Kidney (tissue), 14 donors: ENCODE data around the gene WDR73. TPM values are rescaled to one million over a fixed set of nuclear protein-coding genes. Genes with fewer than 3 reads are reported as not detected.
"Not testable (repeated sequence)": the region's sequence is repeated elsewhere in the genome, so short reads cannot be mapped to it uniquely, and the experiment has no call there.

Experiments
- DNase-seq, 5 donors: peaks; one replicate each; pipeline ENCODE4 v3.0.0-alpha.2; 2013 to 2020
- FAIRE-seq: peaks from 2 replicates; lab custom pipeline; 2012; peaks lifted over from hg19 to GRCh38; lab: Jason Lieb, UNC
- H3K27ac ChIP-seq, 2 donors: one replicate each; pipeline ENCODE4 v1.7.0; 2013; ENCODE audit warnings: low read depth in 2 of 2, low read length in 2 of 2, inconsistent platforms in 1 of 2
- H3K27me3 ChIP-seq: one replicate; pipeline ENCODE4 v1.7.1; 2013; ENCODE audit warnings: low read length, inconsistent platforms; ENCODE audit not compliant: control insufficient read depth, insufficient read depth
- H3K36me3 ChIP-seq, 3 donors: one replicate each; pipeline versions ENCODE4 v1.7.0 to v1.7.1; 2013; ENCODE audit warnings: low read length in 3 of 3, control low read depth in 1 of 3, inconsistent platforms in 1 of 3; ENCODE audit not compliant: insufficient read depth in 3 of 3, control insufficient read depth in 2 of 3
- H3K4me1 ChIP-seq, 3 donors: one replicate each; pipeline versions ENCODE4 v1.7.0 to v1.7.1; 2013; ENCODE audit warnings: low read length in 3 of 3, inconsistent platforms in 1 of 3, low read depth in 1 of 3; ENCODE audit not compliant: control insufficient read depth in 2 of 3, insufficient read depth in 2 of 3
- H3K4me3 ChIP-seq, 3 donors: one replicate each; pipeline versions ENCODE4 v1.7.0 to v1.8.1; 2013; ENCODE audit warnings: low read length in 3 of 3, control low read depth in 1 of 3, inconsistent platforms in 1 of 3
- H3K9ac ChIP-seq, 3 donors: one replicate each; pipeline versions ENCODE4 v1.7.0 to v1.7.1; 2013; ENCODE audit warnings: low read length in 3 of 3, control low read depth in 1 of 3, inconsistent platforms in 1 of 3
- H3K9me3 ChIP-seq, 3 donors: one replicate each; pipeline versions ENCODE4 v1.7.0 to v1.7.1; 2013; ENCODE audit warnings: low read length in 3 of 3, control low read depth in 1 of 3, inconsistent platforms in 1 of 3; ENCODE audit not compliant: control insufficient read depth in 2 of 3, insufficient read depth in 1 of 3
- intact Hi-C: fragments of 100-400 bp; cut with DNase I; formaldehyde crosslinking; loops from one replicate; pipeline ENCODE4 v1.11.1; 2022
- polyA plus RNA-seq: library from polyadenylated mRNA; stranded (reverse); fragments of 350-450 nt; fragmentation: Illumina TruSeq; extraction: RNeasy Lipid Tissue Mini Kit (QIAGEN cat#74804); gene quantifications from one replicate; pipeline ENCODE4 v1.2.3, GENCODE V29; 2014; ENCODE audit warnings: low read depth, low replicate concordance; ENCODE audit not compliant: insufficient read depth
- total RNA-seq: library from RNA; stranded (reverse); fragmentation: NEBNext Ultra II Directional; extraction: Animal tissue kit (Norgen Biotek cat#: 25700); gene quantifications from one replicate; pipeline ENCODE4 v1.2.1, GENCODE V29; 2021
- TF ChIP-seq, protein P1 (sequence below): IDR thresholded peaks from 3 replicates; pipeline ENCODE4 v1.5.1; 2012; ENCODE audit warnings: mild to moderate bottlenecking, moderate library complexity, borderline replicate concordance; ENCODE audit not compliant: insufficient read depth; ENCODE audit errors: extremely low read depth
- donor health status: control.
- donor health status: control.
- donor health status: control.
- donor health status: control.
- donor health status: control.
- donor health status: DM: yes; HTN: yes; CAD: no.
- donor health status: Normal renal cell carcinoma (clear cell type).

WDR73 gene
- total and polyA plus RNA-seq, 2 donors from 2014 or later = 26.2 to 39.2 TPM

- Histone ChIP-seq H3K4me3 (no peak overlapping the region), H3K27me3 (no peaks in the 10 kb centered on the region), H3K36me3 (no peaks in the 10 kb centered on the region), H3K9me3 (no peaks in the 10 kb centered on the region), H3K27ac (no peak overlapping the region), H3K4me1 (no peaks in the 10 kb centered on the region), H3K9ac (no peak overlapping the region)
- TF ChIP-seq, protein P1, sequence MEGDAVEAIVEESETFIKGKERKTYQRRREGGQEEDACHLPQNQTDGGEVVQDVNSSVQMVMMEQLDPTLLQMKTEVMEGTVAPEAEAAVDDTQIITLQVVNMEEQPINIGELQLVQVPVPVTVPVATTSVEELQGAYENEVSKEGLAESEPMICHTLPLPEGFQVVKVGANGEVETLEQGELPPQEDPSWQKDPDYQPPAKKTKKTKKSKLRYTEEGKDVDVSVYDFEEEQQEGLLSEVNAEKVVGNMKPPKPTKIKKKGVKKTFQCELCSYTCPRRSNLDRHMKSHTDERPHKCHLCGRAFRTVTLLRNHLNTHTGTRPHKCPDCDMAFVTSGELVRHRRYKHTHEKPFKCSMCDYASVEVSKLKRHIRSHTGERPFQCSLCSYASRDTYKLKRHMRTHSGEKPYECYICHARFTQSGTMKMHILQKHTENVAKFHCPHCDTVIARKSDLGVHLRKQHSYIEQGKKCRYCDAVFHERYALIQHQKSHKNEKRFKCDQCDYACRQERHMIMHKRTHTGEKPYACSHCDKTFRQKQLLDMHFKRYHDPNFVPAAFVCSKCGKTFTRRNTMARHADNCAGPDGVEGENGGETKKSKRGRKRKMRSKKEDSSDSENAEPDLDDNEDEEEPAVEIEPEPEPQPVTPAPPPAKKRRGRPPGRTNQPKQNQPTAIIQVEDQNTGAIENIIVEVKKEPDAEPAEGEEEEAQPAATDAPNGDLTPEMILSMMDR = no peak
- intact Hi-C loops = no loop called here
- FAIRE-seq (no peak), DNase-seq (no peak)
Observed at GRCh38 chr15:84690342-84690741, 36.3 kb upstream of the WDR73 start.

DNA sequence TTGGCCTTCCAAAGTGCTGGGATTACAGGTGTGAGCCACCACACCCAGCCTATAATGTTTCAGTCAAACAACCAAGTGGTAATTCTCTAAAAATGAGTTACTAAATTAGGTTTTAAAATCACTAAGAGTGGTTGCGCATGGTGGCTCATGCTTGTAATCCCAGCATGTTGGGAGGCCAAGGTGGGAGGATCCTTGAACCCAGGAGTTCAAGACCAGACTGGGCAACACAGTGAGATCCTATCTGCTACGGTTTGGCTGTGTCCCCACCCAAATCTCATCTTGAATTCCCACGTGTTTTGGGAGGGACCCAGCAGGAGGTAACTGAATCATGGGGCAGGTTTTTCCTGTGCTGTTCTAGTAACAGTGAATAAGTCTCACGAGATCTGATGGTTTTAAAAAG, 35.8 kb upstream of the WDR73 start:
- Histone ChIP-seq H3K9me3 (no peaks in the 10 kb centered on the region), H3K27me3 (no peaks in the 10 kb centered on the region), H3K9ac (no peak overlapping the region), H3K4me3 (no peak overlapping the region), H3K27ac (no peak overlapping the region), H3K4me1 (no peaks in the 10 kb centered on the region), H3K36me3 (no peaks in the 10 kb centered on the region)
- intact Hi-C loops = no loop called here
- TF ChIP-seq, protein P1 = no peak
- no peak for FAIRE-seq
- DNase-seq = no peak

- intact Hi-C loops, H3K27me3 ChIP-seq: not testable (repeated sequence)
Observed at GRCh38 chr15:84686446-84686845, 32.4 kb upstream of the WDR73 start.

DNA sequence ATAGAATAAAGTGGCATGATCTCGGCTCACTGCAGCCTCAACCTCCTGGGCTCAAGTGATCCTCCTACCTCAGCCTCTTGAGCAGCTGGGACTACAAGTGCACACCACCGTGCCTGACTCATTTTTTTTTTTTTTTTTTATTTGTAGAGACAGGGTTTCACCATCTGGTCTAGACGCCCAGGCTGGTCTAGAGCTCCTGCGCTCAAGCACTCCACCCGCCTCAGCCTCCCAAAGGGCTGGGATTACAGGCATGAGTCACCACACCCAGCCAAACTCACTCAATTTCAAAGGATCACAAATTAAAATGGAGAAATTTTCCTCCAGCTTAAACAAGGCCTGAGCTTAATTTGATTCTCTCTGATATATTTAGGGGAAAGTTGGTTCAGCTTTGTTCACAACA, 31.2 kb upstream of the WDR73 start:
- Histone ChIP-seq H3K36me3 (no peaks in the 10 kb centered on the region), H3K27ac (no peak overlapping the region), H3K9ac (no peak overlapping the region), H3K4me3 (no peak overlapping the region), H3K4me1 (no peaks in the 10 kb centered on the region), H3K9me3 (no peaks in the 10 kb centered on the region), H3K27me3 (no peaks in the 10 kb centered on the region)
- intact Hi-C loops = no loop called here
- DNase-seq = no peak
- no peak for FAIRE-seq
- TF ChIP-seq, protein P1 = no peak

More at GRCh38 chr15:84686446-84686845, 32.4 kb upstream of the WDR73 start:
- not testable (repeated sequence) for H3K36me3 ChIP-seq, H3K4me3 ChIP-seq, H3K9ac ChIP-seq, H3K4me1 ChIP-seq, H3K9me3 ChIP-seq, H3K27ac ChIP-seq, DNase-seq, FAIRE-seq
